ENCODE data around the gene COLEC11. TPM values are rescaled to one million over a fixed set of nuclear protein-coding genes. Genes with fewer than 3 reads are reported as not detected.

COLEC11 gene
- total RNA-seq, 1 experiment from 2014 or later = 0.39 TPM

- Mint-ChIP-seq H3K36me3 (ENCODE audit: insufficient read depth in 1 of 3, low read depth in 3 of 3) (peaks cover 54 to 82% (median 74%) of the 10 kb centered on the region in 3 experiments), H3K4me3 (peak overlapping the region; percentile 11 to 98; a peak in 3 of 5 replicates), H3K9me3 (peaks cover 0 to 1% of the 10 kb centered on the region in 2 experiments; a peak in 1 of 5 replicates), H3K27me3 (ENCODE audit: low read depth) (no peaks in the 10 kb centered on the region; the same call in 1 of the 2 replicates), H3K4me1 (peaks cover 25 to 33% of the 10 kb centered on the region in 2 experiments), H3K27ac (peak overlapping the region in 1 of 3 experiments; percentile 75; a peak in 3 of 7 replicates)
- no peak overlapping the region for H2BK5ac ChIP-seq (ENCODE audit: insufficient read length, low read length)
- H2BK12ac ChIP-seq (ENCODE audit: insufficient read length, low read depth, low read length) = no peak overlapping the region
- H4K20me1 ChIP-seq (ENCODE audit: control insufficient read depth, insufficient read depth, insufficient read length) = no peaks in the 10 kb centered on the region
- H3K4me2 ChIP-seq (ENCODE audit: insufficient read depth, insufficient read length, low read length) = peak overlapping the region; percentile 19
- H3K4me1 ChIP-seq (ENCODE audit: insufficient read depth, low read length) = no peaks in the 10 kb centered on the region; the same call in 1 of the 2 replicates
- no peak overlapping the region for H4K5ac ChIP-seq (ENCODE audit: insufficient read length, low read depth, low read length)
- H2BK20ac ChIP-seq (ENCODE audit: low read depth, low read length, poor library complexity, severe bottlenecking) = no peak overlapping the region
- H3K27me3 ChIP-seq (ENCODE audit: insufficient read depth, low read length) = no peaks in the 10 kb centered on the region
- H4K8ac ChIP-seq (replicated peaks; ENCODE audit: insufficient read length, low read depth, low read length) = no peak overlapping the region
- H2BK120ac ChIP-seq (ENCODE audit: low read depth, low read length, poor library complexity, severe bottlenecking) = no peak overlapping the region
- H2BK15ac ChIP-seq (ENCODE audit: low read depth, low read length) = no peak overlapping the region
- no peak overlapping the region for H3K56ac ChIP-seq (ENCODE audit: insufficient read length, low read depth, low read length)
- no peak overlapping the region for H4K91ac ChIP-seq (ENCODE audit: insufficient read length, low read depth, low read length)
- H3K9ac ChIP-seq (ENCODE audit: extremely low read depth, insufficient read length, low read length) = no peak overlapping the region
- no peak for DNase-seq
- peaks cover 9% of the 10 kb centered on the region for H3K79me1 ChIP-seq (ENCODE audit: insufficient read depth, low read depth, low read length, poor library complexity, severe bottlenecking)
- no peaks in the 10 kb centered on the region for H3K9me3 ChIP-seq (ENCODE audit: control insufficient read depth, low read depth, low read length)
- peaks cover 3% of the 10 kb centered on the region for H3K23me2 ChIP-seq (ENCODE audit: insufficient read length, low read depth, low read length, poor library complexity, severe bottlenecking)
- H2AK5ac ChIP-seq (ENCODE audit: insufficient read length, low read length) = no peak overlapping the region
- peaks cover 17% of the 10 kb centered on the region; the same call in 1 of the 2 replicates for H3K79me2 ChIP-seq (ENCODE audit: insufficient read depth, low read length)
- H3K27ac ChIP-seq (ENCODE audit: insufficient read length, low read depth, low read length) = no peak overlapping the region
- no peak overlapping the region for H3K4ac ChIP-seq (ENCODE audit: low read depth, low read length)
- WGBS (ENCODE audit: extremely low coverage, insufficient read length, low lambda C conversion rate) = no CpG with 5 or more reads among the region's 5 CpGs
- no peak overlapping the region for H3K14ac ChIP-seq (ENCODE audit: insufficient read depth, low read length)
- H2AFZ ChIP-seq (ENCODE audit: low read length) = no peak overlapping the region
- no peak overlapping the region for H3K23ac ChIP-seq (ENCODE audit: insufficient read length, low read depth, low read length)
- H3T11ph ChIP-seq (ENCODE audit: low read length) = no peak overlapping the region
- no peak for TF ChIP-seq CTCF (conservative IDR thresholded peaks at IDR 0.05)
- H3K18ac ChIP-seq (ENCODE audit: insufficient read length, low read depth, low read length) = no peak overlapping the region
Measured at GRCh38 chr2:3578987-3579386, 15.9 kb upstream of the COLEC11 start.

All from H9 (cell line).